SW 1271 (cell line): Measurements from ENCODE around the gene SLC47A1.
"Not testable (repeated sequence)": the region's sequence is repeated elsewhere in the genome, so short reads cannot be mapped to it uniquely, and the experiment has no call there.

Source experiments
- DNase-seq, 2 experiments: peaks; one replicate each; lab custom pipeline; 2025; lab: John Stamatoyannopoulos, UW

Gene SLC47A1

GRCh38 chr17:19558946-19559345 is 25.3 kb downstream of the SLC47A1 start:
- DNase-seq = no peak

- no peak for DNase-seq
Observed at GRCh38 chr17:19561697-19562318, 28.2 kb downstream of the SLC47A1 start.

- DNase-seq = no peak
Observed at GRCh38 chr17:19565817-19566575, 32.3 kb downstream of the SLC47A1 start.

GRCh38 chr17:19567216-19568015 is 33.8 kb downstream of the SLC47A1 start:
- DNase-seq = no peak

DNA sequence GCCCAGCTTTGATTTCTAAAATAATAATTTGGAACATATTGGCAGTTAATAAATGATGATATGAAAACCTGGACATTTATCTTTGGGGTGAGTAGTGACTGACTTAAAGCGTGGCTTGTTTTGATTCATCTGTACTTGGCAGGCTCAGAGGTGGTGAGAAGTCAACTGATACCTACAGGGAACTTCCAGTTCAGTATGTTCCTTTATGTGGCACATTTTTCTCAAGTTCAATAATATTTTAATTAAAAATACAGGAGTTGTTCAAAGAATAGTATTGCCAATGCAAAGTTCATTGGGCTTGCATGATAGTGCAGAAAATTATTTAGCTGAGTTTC is 34.3 kb downstream of the SLC47A1 start:
- DNase-seq = no peak

DNA sequence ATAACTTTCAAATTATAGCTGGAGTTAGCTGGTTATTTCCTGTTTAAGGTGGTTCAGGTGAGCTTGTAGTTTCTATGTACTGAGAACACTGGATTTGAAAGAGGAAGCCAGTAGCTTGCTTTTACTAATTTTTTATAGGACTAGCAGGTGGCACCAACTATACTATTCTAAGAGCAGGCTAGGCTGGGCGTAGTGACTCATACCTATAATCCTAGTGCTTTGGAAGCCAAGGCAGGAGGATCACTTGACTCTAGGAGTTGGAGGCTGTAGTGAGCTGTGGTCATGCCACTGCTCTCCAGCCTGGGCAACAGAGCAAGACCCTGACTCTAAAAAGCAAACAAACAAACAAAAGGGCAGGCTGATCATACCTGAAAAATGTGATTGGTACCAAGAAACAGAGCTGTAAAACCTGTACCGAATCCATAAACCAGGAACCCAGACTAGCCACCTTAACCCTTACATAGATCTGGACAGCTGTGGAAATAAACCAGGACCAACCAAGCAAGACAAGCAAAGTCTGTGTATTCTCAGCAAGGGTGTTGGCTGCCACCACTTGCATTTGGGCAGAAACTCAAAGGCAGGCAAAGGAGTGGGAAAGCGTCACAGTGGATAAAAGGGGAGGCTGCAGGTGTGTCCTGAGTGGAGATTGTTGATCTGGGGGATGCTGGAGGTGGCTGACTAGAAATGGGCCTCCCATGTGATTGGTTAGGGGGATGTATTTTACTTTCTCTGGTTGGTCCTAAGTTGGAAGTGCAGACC is 36.3 kb downstream of the SLC47A1 start:
- DNase-seq = no peak

DNA sequence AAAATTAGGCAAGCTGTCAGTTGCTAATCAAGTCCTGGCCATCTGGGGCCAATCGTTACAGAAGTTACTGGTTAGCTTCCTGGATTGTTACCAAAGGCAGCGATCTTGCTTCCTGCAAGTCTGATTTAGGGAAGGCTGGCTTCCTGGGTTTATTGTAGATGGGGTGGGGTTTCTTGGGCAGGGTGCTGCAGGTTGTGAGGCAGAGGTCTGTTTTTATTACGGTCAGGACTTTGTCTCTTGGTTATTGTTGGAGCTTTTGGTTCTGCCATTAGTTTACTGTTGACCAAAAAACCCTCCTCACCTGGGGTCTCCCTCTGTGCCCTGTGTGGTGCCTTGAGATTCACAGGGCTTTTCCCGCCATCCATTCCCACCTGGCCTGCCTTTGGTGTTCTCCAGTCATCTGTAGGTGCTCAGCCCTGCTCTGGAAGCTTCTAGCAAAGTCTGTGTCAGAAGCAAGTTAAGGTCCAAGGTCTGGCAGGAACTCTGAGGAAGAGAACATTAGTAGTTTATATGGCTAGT is 36.9 kb downstream of the SLC47A1 start:
- DNase-seq = no peak

DNA sequence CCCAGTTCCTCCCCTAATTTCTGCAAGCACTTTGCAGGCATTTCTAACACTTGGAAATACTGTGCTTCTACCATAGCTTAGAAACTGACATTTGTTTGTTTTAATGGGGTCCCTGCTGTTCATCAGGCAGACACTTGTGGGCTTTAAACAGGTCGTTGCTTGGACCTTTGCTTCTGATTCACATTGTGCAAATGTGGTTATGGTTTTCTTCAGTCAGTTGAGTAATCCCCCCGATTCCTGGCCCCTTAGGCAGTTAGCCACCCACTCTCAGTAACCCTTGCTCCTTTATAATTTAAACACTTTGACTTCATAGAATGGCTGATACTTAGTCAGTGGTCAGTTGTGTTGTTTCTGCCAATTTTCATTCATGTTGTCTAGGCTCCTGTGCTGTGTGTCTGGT is 39.4 kb downstream of the SLC47A1 start:
- no peak for DNase-seq

GRCh38 chr17:19574956-19575355 is 41.3 kb downstream of the SLC47A1 start:
- no peak for DNase-seq

DNA sequence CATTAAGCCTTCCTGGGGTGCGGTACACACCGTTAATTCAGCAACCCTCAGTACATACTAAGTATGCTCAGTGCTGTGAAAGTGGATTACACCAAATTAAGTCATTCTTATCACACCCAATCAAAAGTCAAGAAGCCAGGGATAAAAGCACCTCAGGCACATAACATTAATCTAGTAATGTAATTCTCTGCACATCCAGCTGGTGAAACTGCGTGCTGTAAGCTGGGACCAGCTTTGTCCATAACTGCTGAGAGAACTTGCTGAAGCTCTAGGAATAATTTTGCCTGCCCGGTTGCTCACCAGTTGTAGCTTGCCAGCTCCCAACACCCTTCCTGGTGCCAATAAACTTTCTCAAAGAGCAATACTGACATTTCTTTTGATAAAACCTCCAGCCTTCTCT is 44.9 kb downstream of the SLC47A1 start:
- DNase-seq = no peak

DNA sequence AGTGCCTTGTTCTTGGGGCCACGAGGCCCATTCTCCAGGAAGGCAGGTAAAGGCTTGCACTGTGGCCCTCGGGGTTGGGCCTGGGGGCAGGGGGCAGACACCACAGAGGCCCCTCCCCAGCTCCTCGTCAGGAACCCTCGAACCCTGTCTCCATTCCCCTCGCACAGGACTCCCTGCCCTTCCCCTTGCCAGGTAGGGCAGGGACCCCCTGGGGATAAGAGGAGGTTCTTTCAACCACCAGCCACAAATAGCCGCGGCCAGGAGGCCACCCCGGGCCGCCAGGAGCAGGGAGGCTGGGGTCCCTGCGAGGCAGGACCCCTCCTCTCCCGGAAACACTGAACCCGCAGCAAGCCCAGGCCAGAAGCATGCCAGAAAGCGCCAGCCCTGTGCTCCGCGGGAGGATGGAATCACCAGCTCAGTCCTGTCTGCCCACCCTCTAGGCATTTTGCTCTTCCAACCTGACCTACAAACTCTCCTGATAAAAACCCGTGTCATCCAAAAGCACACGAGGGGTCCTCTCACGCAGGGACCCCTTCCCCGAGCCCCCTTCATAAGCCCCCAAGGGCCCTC is 45.6 kb downstream of the SLC47A1 start:
- DNase-seq = no peak

DNA sequence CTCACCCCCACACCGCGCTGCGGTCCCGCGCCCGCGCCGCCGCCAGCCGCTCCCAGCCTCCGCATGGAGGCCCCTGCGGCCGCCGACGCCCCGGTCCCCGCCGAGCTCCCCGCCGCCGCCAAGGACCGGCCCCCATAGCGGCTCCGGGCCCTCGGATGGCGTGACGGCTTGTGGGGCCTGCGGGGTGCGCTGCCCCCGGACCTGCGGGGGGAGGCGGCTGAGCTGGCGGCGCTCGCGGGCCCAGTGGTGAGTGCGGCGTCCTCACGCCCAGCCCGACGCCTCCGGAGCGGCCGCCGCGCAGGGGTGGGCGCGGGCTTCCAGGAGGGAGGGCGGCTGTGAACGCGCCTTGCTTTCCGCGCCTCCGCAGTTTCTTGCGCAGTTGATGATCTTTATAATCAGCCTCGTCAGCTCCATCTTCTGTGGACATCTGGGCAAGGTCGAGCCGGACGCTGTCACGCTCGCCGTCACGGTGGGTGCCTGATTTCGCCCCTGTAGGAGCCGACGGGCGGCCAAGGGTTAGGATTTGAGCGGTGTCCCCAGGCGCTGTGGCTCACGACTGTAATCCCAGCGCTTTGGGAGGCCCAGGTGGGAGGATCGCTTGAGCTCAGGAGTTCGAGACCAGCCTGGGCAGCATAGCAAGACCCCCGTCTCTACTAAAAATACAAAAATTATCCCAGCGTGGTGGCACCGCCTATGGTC is 46.4 kb downstream of the SLC47A1 start:
- no peak for DNase-seq

DNA sequence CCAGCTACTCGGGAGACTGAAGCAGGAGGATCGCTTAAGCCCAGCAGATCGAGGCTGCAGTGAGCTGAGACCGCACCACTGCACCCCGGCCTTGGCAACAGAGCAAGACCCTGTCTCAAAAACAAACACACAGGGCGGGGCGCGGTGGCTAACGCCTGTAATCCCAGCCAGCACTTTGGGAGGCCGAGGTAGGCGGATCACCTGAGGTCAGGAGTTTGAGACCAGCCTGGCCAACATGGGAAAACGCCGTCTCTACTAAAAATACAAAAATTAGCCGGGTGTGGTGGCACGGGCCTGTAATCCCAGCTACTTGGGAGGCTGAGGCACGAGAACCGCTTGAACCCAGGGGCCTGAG is 46.9 kb downstream of the SLC47A1 start:
- not testable (repeated sequence) for DNase-seq

GRCh38 chr17:19582152-19582551 is 48.5 kb downstream of the SLC47A1 start:
- DNase-seq = not testable (repeated sequence)

DNA sequence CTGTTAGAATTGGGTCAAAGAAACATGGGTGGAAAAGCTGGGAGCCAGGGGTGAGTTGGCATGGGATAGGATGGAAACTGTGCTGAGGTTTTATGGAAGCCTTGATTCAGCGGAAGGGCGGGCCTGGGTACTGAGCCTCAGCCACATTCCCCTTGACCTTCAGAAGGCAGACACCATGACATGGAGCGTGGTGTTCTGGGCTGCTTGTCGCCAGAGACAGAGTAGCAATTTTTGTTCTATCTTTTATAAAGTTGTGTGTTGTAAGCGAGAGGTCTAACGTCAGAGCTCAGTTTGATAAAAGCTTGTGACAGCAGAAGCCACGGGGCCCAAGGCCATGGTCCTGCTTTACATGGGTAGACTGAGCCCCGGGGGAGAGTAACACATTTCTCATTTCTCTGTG is 50.2 kb downstream of the SLC47A1 start:
- DNase-seq = no peak

- no peak for DNase-seq
Observed at GRCh38 chr17:19590451-19590850, 56.8 kb downstream of the SLC47A1 start.

GRCh38 chr17:19590912-19591551 is 57.4 kb downstream of the SLC47A1 start:
- no peak for DNase-seq

DNA sequence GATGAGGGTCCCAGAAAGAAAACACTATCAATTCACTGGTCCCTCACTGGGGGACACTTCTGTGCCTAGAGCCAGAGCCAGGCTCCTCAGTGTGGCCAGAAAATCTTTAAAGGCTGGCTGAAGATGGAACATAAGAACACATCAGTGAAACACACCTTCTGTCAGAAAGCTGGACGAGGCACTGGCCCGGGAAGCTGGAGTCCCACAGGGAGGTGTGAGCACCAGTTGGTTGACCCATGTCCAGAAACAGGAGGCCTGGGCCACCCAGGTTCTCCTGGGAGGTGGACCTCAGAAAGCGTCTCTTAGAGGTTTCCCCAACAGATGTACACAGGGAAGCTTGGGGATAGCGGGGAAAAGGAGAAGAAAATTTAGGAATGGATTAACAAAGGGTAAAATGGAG is 58.7 kb downstream of the SLC47A1 start:
- no peak for DNase-seq

DNA sequence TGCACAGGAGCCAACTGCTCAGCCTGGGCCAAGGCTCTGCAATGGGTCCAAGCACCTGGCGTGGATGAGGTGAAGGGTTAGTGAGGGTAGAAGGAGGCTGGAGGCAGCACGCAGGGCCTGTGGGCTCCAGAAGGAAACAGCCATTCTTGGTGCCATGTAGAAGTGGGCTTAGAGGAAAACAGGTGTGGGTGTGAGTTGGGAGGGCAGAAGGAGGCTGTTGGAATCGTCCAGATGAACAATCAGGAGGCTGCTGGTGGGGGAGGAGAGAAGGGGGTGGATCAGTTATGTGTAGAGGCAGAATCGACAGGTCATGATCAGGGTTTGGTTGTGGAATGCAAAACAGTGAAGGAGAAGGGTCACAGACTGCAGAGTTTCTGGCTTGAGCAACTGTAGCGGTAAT is 63.2 kb downstream of the SLC47A1 start:
- DNase-seq = no peak

- DNase-seq = no peak
Observed at GRCh38 chr17:19610311-19610710, 76.7 kb downstream of the SLC47A1 start.

GRCh38 chr17:19610879-19611278 is 77.2 kb downstream of the SLC47A1 start:
- no peak for DNase-seq
